Stimulated activated CD8-positive, alpha-beta memory T cell treated with anti-CD3 and anti-CD28 coated beads, Interleukin-15, amount 100 ng/mL, for 48 hours (primary cell): ENCODE measurements around the gene TBC1D9.
"Not testable (repeated sequence)": the region's sequence is repeated elsewhere in the genome, so short reads cannot be mapped to it uniquely, and the experiment has no call there.

ENCODE experiments used
- DNase-seq, 2 donors: peaks; one replicate each; pipeline ENCODE4 v3.0.0-alpha.2; 2020; ENCODE audit warnings: low read depth in 2 of 2

TBC1D9 gene

DNA sequence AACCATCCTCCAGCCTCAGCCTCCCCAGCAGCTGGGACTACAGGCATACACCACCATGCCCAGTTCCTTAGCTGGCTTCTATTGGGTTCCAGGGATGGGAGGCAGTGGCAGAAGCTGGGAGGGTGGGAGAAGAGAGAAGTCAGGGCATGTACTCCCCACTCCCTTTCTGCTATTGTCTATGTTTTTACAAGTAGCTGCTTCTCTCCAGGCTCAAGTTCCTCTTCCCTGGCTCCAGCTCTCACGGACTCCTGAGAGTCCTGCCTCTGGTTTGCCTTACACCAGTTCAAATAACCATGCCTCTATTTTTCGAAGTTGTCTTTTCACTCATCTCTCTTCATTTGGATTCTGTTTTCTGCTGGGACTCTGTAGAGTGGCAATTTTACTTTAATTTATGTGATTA lies 2.9 kb downstream of the TBC1D9 start:
- DNase-seq, result no peak

DNA sequence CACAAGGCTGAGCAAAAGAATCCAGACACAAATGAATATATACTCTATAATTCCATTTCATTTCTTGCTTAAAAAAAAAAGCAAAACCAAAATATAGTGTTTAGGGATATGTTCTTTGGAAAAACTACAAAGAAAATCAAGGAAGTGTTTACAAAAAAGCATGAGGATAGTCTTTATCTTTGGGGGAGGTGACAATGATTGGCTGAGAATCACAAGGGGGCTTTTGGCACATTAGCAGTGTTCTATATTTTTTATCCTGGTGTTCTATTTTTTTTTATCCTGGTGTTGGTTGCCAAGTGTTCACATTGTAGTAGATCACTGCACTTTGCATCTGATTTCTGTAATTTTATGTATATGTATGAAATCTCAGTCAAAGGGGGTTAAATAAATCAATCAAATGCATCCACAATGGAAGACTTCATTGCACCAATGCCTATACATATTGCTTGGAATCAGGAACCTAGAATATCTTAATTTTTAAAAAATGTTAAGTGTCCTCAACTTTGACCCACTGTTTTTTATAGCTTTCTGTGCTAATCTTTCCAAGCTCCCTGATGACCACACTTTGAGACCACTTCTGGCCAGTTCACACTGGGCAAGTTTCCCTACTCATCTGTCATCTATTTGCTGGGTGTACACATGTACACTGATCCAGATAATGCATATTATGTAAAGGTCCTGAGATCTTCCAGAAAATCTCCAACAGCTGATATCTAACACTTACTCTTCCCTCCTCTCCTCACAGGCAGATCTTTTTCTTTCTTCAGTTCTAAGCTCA lies 3.7 kb downstream of the TBC1D9 start:
- no peak for DNase-seq

DNA sequence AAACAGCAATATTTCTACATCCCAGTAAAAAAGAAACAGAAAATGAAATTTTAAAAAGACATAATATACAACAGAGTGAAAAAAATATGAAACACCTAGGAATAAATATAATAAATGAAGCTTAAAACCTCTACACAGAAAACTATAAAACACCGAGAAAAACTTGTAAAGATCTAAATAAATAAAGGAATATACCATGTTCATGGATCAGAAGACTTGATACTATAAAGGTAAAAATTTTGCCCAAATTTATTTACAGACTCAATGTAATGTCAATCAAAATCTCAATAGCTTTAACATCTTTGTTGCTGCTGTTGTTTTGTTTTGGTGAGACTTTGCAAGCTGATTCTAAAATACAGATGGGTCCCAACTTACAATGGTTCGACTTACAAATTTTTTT lies 5.7 kb downstream of the TBC1D9 start:
- no peak for DNase-seq

GRCh38 chr4:140748171-140748570 lies 8.0 kb downstream of the TBC1D9 start:
- no peak for DNase-seq

DNA sequence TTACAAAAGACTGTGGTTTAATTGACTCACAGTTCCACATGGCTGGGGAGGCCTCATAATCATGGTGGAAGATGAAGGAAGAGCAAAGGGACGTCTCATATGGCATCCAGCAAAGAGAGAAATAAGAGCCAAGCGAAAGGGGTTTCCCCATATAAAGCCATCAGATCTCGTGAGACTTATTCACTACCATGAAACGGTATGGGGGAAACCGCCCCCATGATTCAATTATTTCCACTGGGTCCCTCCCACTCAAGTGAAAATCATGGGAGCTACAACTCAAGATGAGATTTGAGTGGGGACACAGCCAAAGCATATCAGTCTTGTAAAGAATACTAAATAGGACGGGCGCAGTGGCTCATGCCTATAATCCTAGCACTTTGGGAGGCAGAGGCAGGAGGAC lies 9.6 kb downstream of the TBC1D9 start:
- DNase-seq, result not testable (repeated sequence)

DNA sequence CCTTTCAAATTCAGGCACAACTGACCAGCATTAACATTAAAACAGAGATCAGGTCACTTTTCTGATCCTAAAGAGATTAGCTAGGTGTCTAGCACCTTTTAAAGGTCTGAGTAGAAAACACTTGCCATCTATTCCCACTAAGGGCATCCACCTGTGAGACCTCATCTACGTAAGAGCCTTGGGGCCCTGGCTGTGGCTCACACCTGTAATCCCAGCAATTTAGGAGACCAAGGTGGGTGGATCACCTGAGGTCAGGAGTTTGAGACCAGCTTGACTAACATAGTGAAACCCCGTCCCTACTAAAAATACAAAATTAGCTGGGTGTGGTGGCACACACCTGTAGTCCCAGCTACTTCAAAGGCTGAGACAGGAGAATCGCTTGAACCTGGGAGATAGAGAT lies 11.8 kb downstream of the TBC1D9 start:
- DNase-seq, result no peak

DNA sequence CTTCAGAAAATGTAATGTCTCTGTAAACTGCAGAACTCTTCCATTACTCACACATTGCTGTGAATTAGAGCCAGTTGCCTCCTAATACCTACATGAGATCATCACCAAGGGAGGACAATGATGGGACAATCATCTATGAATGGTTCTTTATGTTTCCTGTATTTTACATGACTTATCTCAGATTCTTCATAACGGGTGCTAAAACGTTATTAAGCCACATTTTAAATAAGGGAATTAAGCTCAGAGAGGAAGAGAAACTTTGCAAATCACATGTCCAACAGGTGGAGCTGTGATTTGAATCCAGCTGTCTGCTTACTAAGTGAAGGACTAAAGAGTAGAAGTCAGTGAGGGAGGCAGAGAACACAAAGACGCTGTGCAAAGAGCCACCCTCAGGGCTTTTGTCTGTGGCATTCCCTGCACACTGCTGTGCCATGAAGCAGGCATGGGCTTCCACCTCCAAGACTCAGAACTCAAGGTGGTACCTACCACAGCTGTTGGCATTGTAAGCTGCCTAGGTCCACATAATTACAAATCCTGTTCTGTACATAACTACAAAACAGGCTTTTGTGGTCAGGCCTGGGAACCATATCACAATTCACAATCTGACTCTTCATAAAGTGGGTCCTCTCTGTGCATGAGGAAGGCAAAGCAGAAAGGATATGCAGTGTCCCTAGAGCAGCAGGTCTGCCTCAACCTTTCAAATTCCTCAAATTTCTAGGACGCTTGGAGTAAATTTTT lies 12.8 kb downstream of the TBC1D9 start:
- no peak for DNase-seq

- DNase-seq, result no peak
Observed at GRCh38 chr4:140742838-140743193, 13.4 kb downstream of the TBC1D9 start.

DNA sequence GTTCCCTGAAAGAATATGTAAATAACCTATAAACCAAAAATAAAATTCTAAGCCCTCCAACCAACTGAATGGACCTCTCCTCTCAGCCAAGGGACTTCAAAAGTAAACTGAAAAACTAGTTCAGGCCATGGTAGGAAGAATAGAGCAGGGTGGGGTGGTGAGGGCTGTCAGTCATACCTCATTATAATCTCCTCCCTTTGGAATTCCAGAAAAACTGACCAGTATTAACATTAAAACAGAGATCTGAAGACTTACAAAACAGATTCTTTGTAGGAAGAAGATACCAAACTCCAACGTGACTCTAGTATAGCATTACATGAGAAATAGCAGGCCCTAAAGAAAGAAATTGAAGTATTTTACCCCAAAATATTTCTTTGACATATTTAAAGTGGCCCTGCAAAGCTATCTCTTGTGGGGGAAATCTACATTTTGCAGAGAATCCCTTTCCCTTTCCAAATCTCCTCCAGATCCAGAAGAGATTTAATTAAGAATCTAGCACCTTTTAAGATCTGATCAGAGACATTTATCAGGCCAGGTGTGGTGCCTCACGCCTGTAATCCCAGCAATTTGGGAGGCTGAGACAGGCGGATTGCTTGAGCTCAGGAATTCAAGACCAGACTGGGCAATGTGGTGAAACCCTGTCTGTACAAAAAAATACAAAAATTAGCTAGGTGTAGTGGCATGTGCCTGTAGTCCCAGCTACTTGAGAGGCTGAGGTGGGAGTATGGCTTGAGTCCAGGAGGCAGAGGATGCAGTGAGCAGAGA lies 15.1 kb downstream of the TBC1D9 start:
- no peak for DNase-seq

DNA sequence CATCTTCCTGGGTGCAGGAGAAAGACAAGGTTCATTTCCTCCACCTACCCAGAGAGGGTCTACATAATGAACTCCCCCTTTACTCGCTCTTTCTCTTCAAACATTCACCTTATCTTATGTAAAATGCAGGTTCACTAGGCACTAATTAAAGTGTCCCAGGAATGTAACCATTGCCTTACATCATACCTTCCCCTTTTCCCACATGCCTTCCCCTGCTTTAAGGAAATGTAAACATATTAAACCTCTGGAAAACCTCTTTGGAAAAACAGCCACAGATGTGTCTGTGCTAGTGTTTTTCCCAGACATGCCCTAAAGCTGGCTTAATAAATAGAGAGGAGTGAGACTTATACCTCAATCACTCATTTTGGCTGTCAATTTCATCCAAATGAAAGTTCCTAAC lies 15.8 kb downstream of the TBC1D9 start:
- no peak for DNase-seq

DNA sequence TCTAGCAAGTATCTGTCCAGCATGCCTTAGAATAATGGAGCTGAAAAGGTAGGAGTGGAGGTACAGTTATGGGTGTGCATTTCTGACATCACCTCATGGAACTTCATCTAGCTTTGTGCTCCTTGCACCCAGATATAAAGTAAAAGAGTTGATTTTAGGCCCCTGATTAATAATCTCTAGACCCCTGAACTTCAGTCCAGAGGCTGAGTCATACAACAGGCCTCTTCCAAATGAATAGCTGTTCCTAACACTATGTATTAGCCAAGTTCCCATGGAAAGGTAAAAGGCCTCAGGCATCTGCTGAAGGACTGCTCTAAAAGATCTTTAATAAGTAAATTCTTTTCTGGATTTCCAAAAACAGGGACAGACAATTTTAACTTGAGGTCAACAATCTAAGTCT lies 16.2 kb downstream of the TBC1D9 start:
- DNase-seq, result no peak

DNA sequence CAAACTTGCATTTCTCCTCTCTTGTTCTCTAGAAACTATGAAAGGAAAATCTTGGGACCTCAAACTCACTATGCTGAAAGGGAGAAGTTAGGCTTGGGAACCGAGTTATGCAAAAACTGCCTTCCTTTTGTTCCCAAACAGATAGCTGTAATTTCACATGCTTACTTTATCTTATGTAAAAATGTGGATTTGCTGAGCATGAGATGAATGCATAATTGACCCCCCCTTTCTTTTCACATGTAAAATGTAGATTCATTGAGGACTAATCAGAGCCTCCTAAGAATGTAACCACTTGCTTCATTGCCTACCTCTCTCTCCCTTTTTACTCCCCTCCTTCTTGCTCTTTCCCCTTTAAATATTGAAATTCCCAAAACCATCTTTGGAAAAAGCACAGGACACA lies 18.0 kb downstream of the TBC1D9 start:
- no peak for DNase-seq

GRCh38 chr4:140736669-140737343 lies 19.4 kb downstream of the TBC1D9 start:
- DNase-seq, result no peak

- no peak for DNase-seq
Observed at GRCh38 chr4:140735779-140736391, 20.3 kb downstream of the TBC1D9 start.

DNA sequence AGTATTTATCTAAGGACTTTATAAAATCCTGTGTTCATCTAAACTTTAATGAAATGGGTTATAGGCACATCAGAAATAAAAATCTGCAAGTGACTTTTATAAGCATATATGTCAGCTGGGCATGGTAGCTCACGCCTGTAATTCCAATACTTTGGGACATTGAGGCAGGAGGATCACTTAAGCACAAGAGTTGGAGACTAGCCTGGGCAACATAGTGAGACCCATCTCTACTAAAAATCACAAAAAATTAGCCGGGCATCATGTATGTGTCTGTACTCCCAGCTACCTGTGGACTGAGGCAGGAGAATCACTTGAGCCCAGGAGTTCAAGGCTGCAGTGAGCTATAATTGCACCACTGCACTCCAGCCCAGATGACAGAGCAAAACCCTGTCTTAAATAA lies 20.9 kb downstream of the TBC1D9 start:
- DNase-seq, result no peak

DNA sequence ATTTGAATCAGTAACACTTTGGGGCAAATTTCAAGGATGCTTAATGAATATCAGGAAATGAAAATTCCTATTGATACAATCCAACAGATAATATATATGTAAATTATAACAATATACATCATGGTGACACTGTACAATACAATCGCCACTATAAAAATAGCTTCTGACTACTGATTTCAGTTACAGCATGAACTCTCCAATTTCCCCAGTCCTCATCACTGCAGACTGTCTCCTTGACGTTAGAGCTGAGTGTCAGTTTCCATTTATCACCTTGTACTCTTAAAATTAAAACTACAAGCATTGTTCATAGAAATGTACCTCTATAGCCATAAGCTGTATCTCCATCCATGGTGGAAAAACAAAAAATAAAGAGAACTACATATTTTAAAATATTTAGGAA lies 23.4 kb downstream of the TBC1D9 start:
- DNase-seq, result no peak

DNA sequence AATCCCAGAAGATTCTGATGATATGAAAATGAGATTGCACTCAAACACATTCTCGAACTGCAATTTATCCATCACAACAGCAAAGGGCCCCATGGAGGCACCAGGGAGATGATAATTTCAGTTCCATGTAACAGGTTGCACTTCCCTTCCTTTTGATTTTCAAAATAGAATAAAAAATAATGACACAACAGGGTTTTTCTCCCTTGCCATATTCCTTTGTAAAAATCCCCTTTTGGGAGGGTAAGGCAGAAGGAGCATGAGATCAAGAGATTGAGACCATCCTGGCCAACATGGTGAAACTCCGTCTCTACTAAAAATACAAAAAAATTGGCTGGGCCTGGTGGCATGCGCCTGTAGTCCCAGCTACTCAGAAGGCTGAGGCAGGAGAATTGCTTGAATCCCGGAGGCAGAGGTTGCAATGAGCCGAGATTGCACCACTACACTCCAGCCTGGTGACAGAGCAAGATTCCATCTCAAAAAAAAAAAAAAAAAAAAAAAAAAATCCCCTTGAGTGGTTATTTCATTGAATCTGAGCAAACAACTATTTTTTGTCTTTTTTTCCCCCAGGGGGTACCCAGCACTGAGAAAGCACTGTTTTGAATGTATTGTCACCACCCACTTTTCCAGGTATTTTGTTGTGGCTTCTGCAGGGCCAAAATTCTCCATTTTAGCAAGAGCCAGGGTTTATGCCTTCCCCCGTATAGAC lies 26.7 kb downstream of the TBC1D9 start:
- DNase-seq, result no peak

DNA sequence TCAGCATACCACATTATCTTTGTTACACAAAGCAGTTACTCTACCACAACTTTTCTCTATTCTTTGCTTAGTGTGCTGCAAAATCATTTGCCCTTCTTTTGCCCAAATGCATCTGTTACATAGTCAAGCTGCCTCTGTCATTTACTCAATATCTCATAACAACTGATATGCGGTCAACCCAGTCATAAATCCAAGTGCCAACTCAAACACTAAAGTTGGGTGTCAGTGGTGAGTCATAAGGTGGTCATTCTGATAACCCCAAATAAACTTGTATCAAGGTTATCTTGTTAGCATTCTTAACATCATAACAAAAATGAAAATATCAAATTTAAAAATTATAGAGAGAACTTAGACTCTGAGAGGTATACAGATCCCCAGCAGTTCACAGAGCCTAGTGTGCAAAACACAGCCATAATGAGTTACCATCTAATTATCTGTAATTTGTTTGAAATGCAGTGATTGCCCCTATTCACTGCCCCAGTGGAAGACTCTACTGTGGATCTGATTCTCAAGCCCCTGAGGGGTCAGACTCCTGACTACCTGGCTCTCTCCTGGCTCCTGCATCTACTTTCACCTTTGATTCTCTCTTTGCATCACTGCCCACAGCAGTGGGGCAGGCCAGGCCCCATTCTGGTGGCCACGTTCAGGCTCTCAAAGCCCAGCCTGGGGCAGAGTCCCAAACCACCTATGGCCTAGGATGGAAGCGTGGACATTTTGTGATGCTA lies 29.2 kb downstream of the TBC1D9 start:
- DNase-seq, result no peak

DNA sequence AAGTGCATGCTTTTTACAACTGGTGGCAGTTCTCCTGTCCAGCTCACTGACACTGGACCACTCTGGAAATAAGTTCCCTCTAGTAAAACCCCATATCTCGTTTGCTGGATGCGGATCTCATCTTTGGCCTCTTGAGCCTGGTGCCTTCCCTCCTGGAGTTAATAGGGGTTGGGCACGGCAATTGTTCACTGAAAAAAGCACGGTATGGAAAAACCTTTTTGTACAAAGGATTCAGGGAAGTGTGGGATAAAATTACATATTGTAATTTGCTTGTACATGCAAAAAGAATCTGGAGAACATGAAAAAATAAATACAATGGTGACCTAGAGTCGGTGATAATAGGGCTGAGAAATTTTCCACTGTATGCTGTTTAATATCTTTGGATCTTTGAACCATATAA lies 30.6 kb downstream of the TBC1D9 start:
- DNase-seq, result no peak

GRCh38 chr4:140724760-140725159 lies 31.4 kb downstream of the TBC1D9 start:
- no peak for DNase-seq
